HT1080 (cell line): ENCODE measurements around the gene RANBP17. TPM values are rescaled to one million over a fixed set of nuclear protein-coding genes. Genes with fewer than 3 reads are reported as not detected.

ENCODE experiments used
- DNase-seq: peaks from one replicate; pipeline ENCODE4 v3.0.0-alpha.2; 2015; ENCODE audit warnings: low read depth
- total RNA-seq: library from RNA; depleted of rRNA; stranded (reverse); fragments of >200 nt; shearing (Covaris generic); gene quantifications from 2 replicates; pipeline ENCODE4 v1.2.3, GENCODE V29; 2014

The RANBP17 gene
- total RNA-seq, 1 experiment from 2014 or later, result 8.4 TPM

GRCh38 chr5:171226864-171227263, 365.0 kb downstream of the RANBP17 start:
- DNase-seq, result no peak

DNA sequence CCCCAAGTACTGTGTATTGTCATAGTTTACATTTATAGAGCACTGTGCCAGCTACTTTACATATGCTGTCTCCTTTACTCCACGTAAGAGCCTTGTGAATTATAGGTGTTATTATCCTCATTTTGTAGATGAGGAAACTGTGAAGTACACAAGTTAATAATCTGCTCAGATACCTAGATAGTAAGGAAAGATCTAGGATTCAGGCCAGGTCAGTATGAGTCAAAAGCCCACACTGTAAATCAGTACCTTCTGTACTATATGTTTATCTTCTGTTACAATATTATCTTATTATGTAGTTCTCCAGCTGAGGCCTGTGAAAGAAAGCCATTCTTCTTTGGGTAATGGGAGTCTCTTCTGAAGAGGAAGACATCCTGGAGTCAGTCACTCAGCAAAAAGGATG, 374.8 kb downstream of the RANBP17 start:
- DNase-seq, result no peak

GRCh38 chr5:171242521-171242920, 380.7 kb downstream of the RANBP17 start:
- no peak for DNase-seq

DNA sequence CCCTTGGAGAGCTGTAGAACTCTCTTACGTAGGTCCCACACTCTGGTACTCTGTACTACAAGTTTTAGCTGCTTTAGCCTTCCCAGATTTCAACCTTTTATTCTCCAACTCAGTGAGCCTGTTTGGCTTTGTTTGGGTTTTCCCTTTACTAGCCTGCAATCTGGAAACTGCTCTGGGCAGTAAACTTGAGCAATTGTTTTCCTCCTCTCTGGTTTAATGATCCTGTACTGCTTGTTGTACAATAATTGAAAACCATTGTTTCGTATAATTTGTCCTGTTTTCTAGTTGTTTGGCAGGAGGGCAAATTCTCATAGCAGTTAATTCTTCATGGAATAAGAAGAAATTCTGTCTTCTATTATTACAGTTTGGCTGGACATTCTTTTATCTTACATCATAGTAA, 384.4 kb downstream of the RANBP17 start:
- no peak for DNase-seq

- DNase-seq, result no peak
Observed at GRCh38 chr5:171249460-171249859, 387.6 kb downstream of the RANBP17 start.

- DNase-seq, result no peak
Observed at GRCh38 chr5:171250738-171251137, 388.9 kb downstream of the RANBP17 start.

DNA sequence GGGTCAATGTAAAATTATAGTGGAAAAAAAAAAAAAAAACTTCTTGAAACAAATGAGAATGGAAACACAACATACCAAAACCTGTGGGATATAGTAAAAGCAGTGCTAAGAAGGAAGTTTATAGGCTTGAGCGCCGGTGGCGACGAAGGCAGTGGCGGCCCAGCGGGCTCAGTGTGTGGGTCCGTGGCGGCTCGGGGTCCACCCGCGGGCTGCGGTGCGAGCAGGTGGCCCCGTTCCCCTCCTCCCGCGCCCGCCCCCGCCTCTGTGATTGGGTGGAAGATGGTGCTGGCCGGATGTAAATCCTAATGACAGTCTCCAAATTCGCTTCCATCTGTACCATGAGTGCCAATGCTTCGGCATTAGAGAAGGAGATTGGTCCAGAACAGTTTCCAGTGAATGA, 389.7 kb downstream of the RANBP17 start:
- no peak for DNase-seq

- DNase-seq, result no peak
Observed at GRCh38 chr5:171252674-171253073, 390.9 kb downstream of the RANBP17 start.

- no peak for DNase-seq
Observed at GRCh38 chr5:171258737-171259415, 397.1 kb downstream of the RANBP17 start.

DNA sequence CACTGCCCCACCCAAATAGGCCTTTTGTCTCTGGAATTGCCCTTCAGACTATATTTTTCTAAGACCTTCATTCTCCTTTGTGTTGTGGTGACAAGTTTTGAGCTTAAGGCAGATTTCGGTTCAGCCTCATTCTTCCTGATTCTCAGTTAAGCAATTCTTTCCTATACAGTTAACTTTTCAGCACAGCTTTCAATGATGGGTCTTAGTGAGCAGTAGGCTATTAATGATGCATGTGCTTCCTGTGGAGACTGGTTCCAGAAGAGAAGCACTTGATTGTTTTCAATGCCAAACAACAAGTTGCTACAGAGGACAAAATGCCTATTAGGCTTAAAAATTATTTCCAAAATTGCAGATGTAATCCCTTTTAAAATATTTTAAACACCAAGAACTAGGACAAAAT, 399.5 kb downstream of the RANBP17 start:
- no peak for DNase-seq

DNA sequence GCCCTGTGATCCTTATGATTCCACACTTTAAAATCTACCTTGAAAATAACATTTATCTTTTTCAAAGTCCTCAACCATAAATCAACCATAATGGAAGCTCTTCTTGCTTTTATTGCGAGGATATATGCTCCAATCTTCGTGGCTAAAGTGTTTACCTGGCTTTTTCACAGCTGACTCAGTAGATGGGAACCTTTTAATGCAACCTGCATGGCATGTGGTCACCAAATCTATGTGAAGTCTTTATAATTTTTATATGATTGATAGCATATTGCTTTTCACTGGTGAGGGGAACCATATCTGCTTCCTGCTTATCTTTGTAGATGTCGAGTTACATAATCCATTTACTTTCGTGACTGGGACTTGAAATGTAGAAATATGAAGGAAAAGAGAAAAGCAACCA, 400.1 kb downstream of the RANBP17 start:
- DNase-seq, result no peak

- DNase-seq, result no peak
Observed at GRCh38 chr5:171263181-171263580, 401.4 kb downstream of the RANBP17 start.

GRCh38 chr5:171264843-171265242, 403.0 kb downstream of the RANBP17 start:
- DNase-seq, result no peak

GRCh38 chr5:171268700-171269620, 407.1 kb downstream of the RANBP17 start:
- DNase-seq, result no peak

DNA sequence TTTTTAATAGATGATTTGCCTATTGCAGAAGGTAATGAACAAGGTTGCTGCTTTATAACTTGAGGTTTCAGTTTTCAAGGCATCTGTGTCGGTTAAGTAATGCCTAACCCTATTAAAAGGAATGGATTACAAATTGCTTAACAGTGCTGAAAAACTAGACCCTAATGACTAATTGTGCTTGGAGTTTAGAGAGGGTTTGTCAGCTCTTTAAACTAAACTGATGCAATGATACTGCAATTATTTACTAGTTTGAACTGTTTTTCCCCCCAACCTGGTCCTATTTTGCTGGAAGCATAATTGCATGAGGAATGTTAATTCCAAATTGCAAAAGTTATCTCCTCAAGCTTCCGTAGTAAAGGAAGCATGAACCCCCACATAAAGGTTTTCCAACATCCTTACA, 407.9 kb downstream of the RANBP17 start:
- DNase-seq, result no peak

- no peak for DNase-seq
Observed at GRCh38 chr5:171270136-171270535, 408.3 kb downstream of the RANBP17 start.

- DNase-seq, result no peak
Observed at GRCh38 chr5:171271798-171272197, 410.0 kb downstream of the RANBP17 start.

DNA sequence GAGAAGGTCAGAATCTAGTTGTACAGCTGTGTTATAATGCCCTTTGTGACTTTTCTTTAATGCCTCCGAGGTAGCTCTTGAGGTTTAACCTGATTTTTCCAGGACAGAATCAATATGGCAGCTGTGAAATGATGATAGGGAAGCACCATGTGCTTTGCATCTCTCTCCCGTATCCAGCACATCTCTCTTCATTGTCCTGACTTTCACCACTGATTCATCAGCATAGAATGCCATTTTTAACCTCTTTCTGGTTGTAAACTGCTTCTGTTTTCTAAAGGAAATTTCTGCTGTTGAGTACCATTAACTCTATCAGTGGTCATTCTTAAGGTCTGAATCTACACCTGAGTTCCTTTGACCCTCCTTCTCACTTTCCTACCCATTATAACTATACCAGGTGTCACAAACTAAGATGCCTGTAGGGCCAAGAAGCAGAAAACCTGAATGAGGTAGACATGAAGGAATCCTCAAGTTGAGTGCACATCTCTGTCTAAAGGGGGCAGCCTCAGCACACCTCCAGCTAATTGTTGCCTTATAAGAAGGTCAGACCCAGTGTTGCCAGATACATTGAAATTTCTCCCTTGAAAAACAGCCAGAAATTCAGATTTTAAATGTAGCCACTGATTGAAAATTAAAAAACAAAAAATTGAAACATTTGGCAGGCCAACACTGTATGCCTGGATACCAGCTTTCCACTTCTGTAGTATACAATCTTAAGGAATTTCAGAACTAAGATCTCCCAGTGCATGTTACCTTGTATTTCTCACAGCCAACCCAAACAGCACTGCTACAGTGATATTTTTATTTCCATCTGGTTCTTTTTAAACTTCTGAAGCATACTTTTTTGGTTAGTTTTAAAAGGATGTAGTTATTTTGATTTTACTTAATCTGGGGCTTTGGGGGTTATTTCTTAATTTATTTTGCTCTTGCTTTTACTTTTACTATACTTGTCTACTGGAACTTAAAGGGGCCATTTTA, 411.5 kb downstream of the RANBP17 start:
- peak; percentile 42 for DNase-seq

- no peak for DNase-seq
Observed at GRCh38 chr5:171275841-171276544, 414.2 kb downstream of the RANBP17 start.

DNA sequence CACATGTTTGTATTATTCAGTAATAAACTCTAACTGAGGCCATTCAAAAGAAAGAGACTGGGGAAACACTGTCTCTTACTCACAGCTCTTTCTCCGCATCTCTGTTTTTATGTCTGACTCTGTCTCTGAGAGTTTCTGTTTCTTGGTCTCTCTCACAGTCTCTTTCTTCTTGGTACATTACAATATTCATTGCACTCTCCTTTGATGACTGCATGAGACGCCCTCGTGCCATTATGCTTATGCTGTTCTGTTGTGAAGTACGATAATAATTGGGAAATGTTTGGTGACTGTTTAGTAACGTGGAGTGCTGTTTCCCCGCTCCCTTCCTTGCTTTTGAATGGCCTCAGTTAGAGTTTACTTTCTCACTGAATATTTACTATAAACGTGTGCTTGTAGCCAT, 421.9 kb downstream of the RANBP17 start:
- no peak for DNase-seq

- DNase-seq, result no peak
Observed at GRCh38 chr5:171285465-171285864, 423.6 kb downstream of the RANBP17 start.
